Neural cell (in vitro differentiated cells): ENCODE measurements around the gene TAF10.

Source experiments
- EP300 ChIP-seq: fragments of 450-650 bp; conservative IDR thresholded peaks from 2 replicates; pipeline ENCODE4 v1.6.1; 2014; ENCODE audit warnings: antibody characterized with exemption, mild to moderate bottlenecking, moderate library complexity; ENCODE audit not compliant: poor library complexity, severe bottlenecking
- EZH2 ChIP-seq: fragments of 200-600, 300-800 bp; shearing (Covaris generic), sonication (generic); IDR thresholded peaks from 2 replicates; pipeline ENCODE4 v1.6.1; 2014; ENCODE audit warnings: antibody characterized with exemption, low read length, borderline replicate concordance, mild to moderate bottlenecking; ENCODE audit not compliant: insufficient read depth, poor library complexity, severe bottlenecking
- MXI1 ChIP-seq: fragments of 450-650 bp; conservative IDR thresholded peaks from 2 replicates; pipeline ENCODE4 v1.6.1; 2014; ENCODE audit warnings: antibody characterized with exemption, mild to moderate bottlenecking; ENCODE audit not compliant: poor library complexity, severe bottlenecking
- POLR2AphosphoS5 ChIP-seq: IDR thresholded peaks from 2 replicates; pipeline ENCODE4 v1.6.1; 2012
- RAD21 ChIP-seq: fragments of 450-650 bp; conservative IDR thresholded peaks from 2 replicates; pipeline ENCODE4 v1.6.1; 2014; ENCODE audit warnings: antibody characterized with exemption, mild to moderate bottlenecking, moderate library complexity
- SMC3 ChIP-seq: fragments of 450-650 bp; conservative IDR thresholded peaks from 2 replicates; pipeline ENCODE4 v1.6.1; 2014; ENCODE audit warnings: antibody characterized with exemption, mild to moderate bottlenecking, moderate library complexity; ENCODE audit not compliant: poor library complexity
- TAF1 ChIP-seq: IDR thresholded peaks from 2 replicates; pipeline ENCODE4 v1.6.1; 2012; ENCODE audit warnings: low read depth
- TF ChIP-seq, protein P1 (sequence below): fragments of 450-650 bp; IDR thresholded peaks from 2 replicates; pipeline ENCODE4 v1.5.1; 2014; ENCODE audit warnings: antibody characterized with exemption, mild to moderate bottlenecking, moderate library complexity; ENCODE audit not compliant: poor library complexity, severe bottlenecking
- TF ChIP-seq, protein P2 (sequence below): IDR thresholded peaks from 2 replicates; pipeline ENCODE4 v1.6.1; 2012; ENCODE audit warnings: borderline replicate concordance

DNA sequence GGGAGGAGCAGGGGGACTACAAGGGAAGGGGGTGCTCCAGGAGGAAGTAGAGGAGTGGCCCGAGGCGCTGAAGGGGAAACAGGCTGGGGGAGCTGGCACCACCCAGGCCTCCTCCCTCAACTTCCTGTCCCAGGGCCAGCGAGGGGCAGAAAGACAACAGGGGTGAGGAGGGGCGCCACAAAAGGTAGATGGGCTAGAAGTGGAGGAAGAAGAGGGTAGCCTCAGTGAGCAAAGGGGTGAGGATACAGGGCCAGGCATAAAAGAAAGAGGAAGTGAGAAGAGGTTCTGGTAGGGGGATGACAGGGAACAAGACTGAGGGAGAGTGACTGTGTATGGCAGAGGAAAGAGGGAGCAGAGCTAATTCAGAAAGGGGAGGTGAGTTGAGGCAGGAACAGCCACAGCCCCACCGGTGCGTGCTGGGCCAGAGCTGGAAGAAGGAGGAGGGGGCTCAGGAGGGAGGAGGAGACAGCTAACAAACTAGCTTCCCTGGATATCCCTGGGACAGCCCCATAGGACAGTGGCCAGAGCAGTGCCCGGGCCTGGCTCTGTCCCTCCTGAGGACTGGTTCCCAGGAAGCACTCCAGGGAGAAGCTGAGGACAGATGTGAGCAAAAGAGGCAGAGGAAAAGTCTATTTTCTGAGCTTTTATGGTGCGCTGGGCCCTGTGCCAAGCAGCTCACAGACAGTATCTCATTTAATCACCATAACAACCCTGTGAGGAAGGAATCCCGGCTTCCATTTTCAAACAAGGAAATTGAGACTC lies 35.1 kb upstream of the TAF10 start:
- TF ChIP-seq, protein P1, sequence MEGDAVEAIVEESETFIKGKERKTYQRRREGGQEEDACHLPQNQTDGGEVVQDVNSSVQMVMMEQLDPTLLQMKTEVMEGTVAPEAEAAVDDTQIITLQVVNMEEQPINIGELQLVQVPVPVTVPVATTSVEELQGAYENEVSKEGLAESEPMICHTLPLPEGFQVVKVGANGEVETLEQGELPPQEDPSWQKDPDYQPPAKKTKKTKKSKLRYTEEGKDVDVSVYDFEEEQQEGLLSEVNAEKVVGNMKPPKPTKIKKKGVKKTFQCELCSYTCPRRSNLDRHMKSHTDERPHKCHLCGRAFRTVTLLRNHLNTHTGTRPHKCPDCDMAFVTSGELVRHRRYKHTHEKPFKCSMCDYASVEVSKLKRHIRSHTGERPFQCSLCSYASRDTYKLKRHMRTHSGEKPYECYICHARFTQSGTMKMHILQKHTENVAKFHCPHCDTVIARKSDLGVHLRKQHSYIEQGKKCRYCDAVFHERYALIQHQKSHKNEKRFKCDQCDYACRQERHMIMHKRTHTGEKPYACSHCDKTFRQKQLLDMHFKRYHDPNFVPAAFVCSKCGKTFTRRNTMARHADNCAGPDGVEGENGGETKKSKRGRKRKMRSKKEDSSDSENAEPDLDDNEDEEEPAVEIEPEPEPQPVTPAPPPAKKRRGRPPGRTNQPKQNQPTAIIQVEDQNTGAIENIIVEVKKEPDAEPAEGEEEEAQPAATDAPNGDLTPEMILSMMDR: no peak
- TF ChIP-seq POLR2AphosphoS5 (no peak), MXI1 (no peak), TAF1 (no peak), EZH2 (no peak), EP300 (no peak), RAD21 (no peak), SMC3 (no peak)
- TF ChIP-seq, protein P2, sequence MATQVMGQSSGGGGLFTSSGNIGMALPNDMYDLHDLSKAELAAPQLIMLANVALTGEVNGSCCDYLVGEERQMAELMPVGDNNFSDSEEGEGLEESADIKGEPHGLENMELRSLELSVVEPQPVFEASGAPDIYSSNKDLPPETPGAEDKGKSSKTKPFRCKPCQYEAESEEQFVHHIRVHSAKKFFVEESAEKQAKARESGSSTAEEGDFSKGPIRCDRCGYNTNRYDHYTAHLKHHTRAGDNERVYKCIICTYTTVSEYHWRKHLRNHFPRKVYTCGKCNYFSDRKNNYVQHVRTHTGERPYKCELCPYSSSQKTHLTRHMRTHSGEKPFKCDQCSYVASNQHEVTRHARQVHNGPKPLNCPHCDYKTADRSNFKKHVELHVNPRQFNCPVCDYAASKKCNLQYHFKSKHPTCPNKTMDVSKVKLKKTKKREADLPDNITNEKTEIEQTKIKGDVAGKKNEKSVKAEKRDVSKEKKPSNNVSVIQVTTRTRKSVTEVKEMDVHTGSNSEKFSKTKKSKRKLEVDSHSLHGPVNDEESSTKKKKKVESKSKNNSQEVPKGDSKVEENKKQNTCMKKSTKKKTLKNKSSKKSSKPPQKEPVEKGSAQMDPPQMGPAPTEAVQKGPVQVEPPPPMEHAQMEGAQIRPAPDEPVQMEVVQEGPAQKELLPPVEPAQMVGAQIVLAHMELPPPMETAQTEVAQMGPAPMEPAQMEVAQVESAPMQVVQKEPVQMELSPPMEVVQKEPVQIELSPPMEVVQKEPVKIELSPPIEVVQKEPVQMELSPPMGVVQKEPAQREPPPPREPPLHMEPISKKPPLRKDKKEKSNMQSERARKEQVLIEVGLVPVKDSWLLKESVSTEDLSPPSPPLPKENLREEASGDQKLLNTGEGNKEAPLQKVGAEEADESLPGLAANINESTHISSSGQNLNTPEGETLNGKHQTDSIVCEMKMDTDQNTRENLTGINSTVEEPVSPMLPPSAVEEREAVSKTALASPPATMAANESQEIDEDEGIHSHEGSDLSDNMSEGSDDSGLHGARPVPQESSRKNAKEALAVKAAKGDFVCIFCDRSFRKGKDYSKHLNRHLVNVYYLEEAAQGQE: no peak
